BJ (cell line): ENCODE data around the gene NUP42. TPM values are rescaled to one million over a fixed set of nuclear protein-coding genes. Genes with fewer than 3 reads are reported as not detected.

Source experiments
- CTCF ChIA-PET: fragments of 350-600 bp; formaldehyde crosslinking; extraction: SDS; loops from one replicate; lab custom pipeline; 2021; ENCODE audit warnings: antibody characterized with exemption, inconsistent platforms; lab: Yijun Ruan, JAX
- POLR2A ChIA-PET: fragments of 300-600 bp; sonication (Branson Sonifier 250); formaldehyde crosslinking; extraction: SDS; loops from one replicate; lab custom pipeline; 2021; ENCODE audit warnings: antibody characterized with exemption; lab: Charles Lee
- DNase-seq: peaks from one replicate; pipeline ENCODE4 v3.0.0-alpha.2; 2011; ENCODE audit warnings: low read depth
- H3K27me3 ChIP-seq: 2 replicates; pipeline ENCODE4 v1.6.0; 2011; ENCODE audit warnings: low read length; ENCODE audit not compliant: control insufficient read depth, insufficient read depth
- H3K36me3 ChIP-seq: 2 replicates; pipeline ENCODE4 v1.5.1; 2011; ENCODE audit warnings: low read length; ENCODE audit not compliant: control insufficient read depth, insufficient read depth
- H3K4me3 ChIP-seq: 2 replicates; pipeline ENCODE4 v1.5.1; 2011; ENCODE audit warnings: low read depth, mild to moderate bottlenecking, control low read depth, low read length
- CTCF ChIP-seq: IDR thresholded peaks from 2 replicates; pipeline ENCODE4 v1.5.1; 2011; ENCODE audit warnings: low read depth, mild to moderate bottlenecking, control low read depth, inconsistent platforms, low read length, moderate library complexity; ENCODE audit not compliant: insufficient read depth
- polyA plus RNA-seq: library from polyadenylated mRNA; depleted of rRNA; stranded (reverse); fragments of >200 nt; gene quantifications from 2 replicates; pipeline ENCODE4 v1.2.3, GENCODE V29; 2011

Gene NUP42
- polyA plus RNA-seq, 1 experiment: 24.5 TPM

GRCh38 chr7:23158546-23158945, 23.3 kb upstream of the NUP42 start:
- CTCF ChIA-PET: no interaction called here
- POLR2A ChIA-PET: no interaction called here
- DNase-seq: no peak
- H3K27me3 ChIP-seq: no peaks in the 10 kb centered on the region
- peaks cover 3% of the 10 kb centered on the region for H3K36me3 ChIP-seq
- no peak for TF ChIP-seq CTCF
- H3K4me3 ChIP-seq: no peak overlapping the region

- no peaks in the 10 kb centered on the region for H3K27me3 ChIP-seq
- ChIA-PET CTCF (no interaction called here), POLR2A (no interaction called here)
- H3K4me3 ChIP-seq: no peak overlapping the region
- TF ChIP-seq CTCF: no peak
- DNase-seq: no peak
- peaks cover 3% of the 10 kb centered on the region for H3K36me3 ChIP-seq
Measured at GRCh38 chr7:23161482-23161881, 20.4 kb upstream of the NUP42 start.

GRCh38 chr7:23164846-23165245, 17.0 kb upstream of the NUP42 start:
- no peak for DNase-seq
- ChIA-PET POLR2A (no interaction called here), CTCF (interaction anchor here (1.2 to 2.0 kb wide), 2 partner anchors 10 to 12 kb away, joined by 4 to 6 read pairs; no protein-coding TSS in a partner anchor)
- peaks cover 1% of the 10 kb centered on the region; the same call in 1 of the 2 replicates for H3K36me3 ChIP-seq
- TF ChIP-seq CTCF: no peak
- H3K4me3 ChIP-seq: no peak overlapping the region
- H3K27me3 ChIP-seq: no peaks in the 10 kb centered on the region

- POLR2A ChIA-PET: no interaction called here
- no peak for DNase-seq
- TF ChIP-seq CTCF: no peak
- H3K36me3 ChIP-seq: peaks cover 1% of the 10 kb centered on the region; the same call in 1 of the 2 replicates
- CTCF ChIA-PET: interaction anchor here (1.1 to 2.0 kb wide), 2 partner anchors 9 to 26 kb away, joined by 3 to 6 read pairs; no protein-coding TSS in a partner anchor
- no peaks in the 10 kb centered on the region for H3K27me3 ChIP-seq
- no peak overlapping the region for H3K4me3 ChIP-seq
Measured at GRCh38 chr7:23165316-23165715, 16.5 kb upstream of the NUP42 start.

GRCh38 chr7:23167691-23168090, 14.2 kb upstream of the NUP42 start:
- Histone ChIP-seq H3K36me3 (no peaks in the 10 kb centered on the region; the same call in 1 of the 2 replicates), H3K4me3 (no peak overlapping the region), H3K27me3 (no peaks in the 10 kb centered on the region)
- CTCF ChIA-PET: interaction anchor here (1.2 kb wide), 1 partner anchor 12 kb away, joined by 3 read pairs; no protein-coding TSS in a partner anchor
- POLR2A ChIA-PET: no interaction called here
- TF ChIP-seq CTCF: no peak
- DNase-seq: no peak
